ENCODE measurements around the gene ZIM2. TPM values are rescaled to one million over a fixed set of nuclear protein-coding genes. Genes with fewer than 3 reads are reported as not detected.

Gene ZIM2
- total RNA-seq, 1 donor from 2014 or later, result not detected

GRCh38 chr19:56884441-56884840, 43.9 kb upstream of the ZIM2 start:
- no peak overlapping the region for H3K4me2 ChIP-seq (ENCODE audit: low read length)
- H3K79me2 ChIP-seq (ENCODE audit: insufficient read depth, low read length), result no peaks in the 10 kb centered on the region
- TF ChIP-seq EZH2 (IDR thresholded peaks at IDR 0.05; ENCODE audit: insufficient read depth, low read length), result no peak
- TF ChIP-seq, protein P1, sequence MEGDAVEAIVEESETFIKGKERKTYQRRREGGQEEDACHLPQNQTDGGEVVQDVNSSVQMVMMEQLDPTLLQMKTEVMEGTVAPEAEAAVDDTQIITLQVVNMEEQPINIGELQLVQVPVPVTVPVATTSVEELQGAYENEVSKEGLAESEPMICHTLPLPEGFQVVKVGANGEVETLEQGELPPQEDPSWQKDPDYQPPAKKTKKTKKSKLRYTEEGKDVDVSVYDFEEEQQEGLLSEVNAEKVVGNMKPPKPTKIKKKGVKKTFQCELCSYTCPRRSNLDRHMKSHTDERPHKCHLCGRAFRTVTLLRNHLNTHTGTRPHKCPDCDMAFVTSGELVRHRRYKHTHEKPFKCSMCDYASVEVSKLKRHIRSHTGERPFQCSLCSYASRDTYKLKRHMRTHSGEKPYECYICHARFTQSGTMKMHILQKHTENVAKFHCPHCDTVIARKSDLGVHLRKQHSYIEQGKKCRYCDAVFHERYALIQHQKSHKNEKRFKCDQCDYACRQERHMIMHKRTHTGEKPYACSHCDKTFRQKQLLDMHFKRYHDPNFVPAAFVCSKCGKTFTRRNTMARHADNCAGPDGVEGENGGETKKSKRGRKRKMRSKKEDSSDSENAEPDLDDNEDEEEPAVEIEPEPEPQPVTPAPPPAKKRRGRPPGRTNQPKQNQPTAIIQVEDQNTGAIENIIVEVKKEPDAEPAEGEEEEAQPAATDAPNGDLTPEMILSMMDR (IDR thresholded peaks at IDR 0.05; ENCODE audit: insufficient read depth, low read depth, low read length), result no peak
- peaks cover 4% of the 10 kb centered on the region for H3K9me3 ChIP-seq (ENCODE audit: insufficient read depth, low read depth, low read length)
- H2AFZ ChIP-seq (ENCODE audit: low read depth, low read length), result no peak overlapping the region
- H3K9ac ChIP-seq (ENCODE audit: low read length), result no peak overlapping the region
- H4K20me1 ChIP-seq (ENCODE audit: insufficient read depth, low read length), result no peaks in the 10 kb centered on the region
- no peak for DNase-seq (ENCODE audit: low read depth)
- no peaks in the 10 kb centered on the region for H3K27me3 ChIP-seq (ENCODE audit: insufficient read depth, low read length)
- H3K27me3 Mint-ChIP-seq (ENCODE audit: low read depth, unreplicated experiment), result no peaks in the 10 kb centered on the region
- no peaks in the 10 kb centered on the region for H3K36me3 ChIP-seq (ENCODE audit: insufficient read depth, low read length)
- no peaks in the 10 kb centered on the region for H3K36me3 Mint-ChIP-seq (ENCODE audit: low read depth, unreplicated experiment)
- no peaks in the 10 kb centered on the region for H3K4me1 Mint-ChIP-seq (ENCODE audit: low read depth, unreplicated experiment)
- no peak overlapping the region for H3K4me3 ChIP-seq (ENCODE audit: insufficient read depth, low read depth, low read length)
- peaks cover 19% of the 10 kb centered on the region for H3K9me3 Mint-ChIP-seq (ENCODE audit: unreplicated experiment)
- FAIRE-seq, result no peak
- no peaks in the 10 kb centered on the region for H3K4me1 ChIP-seq (ENCODE audit: insufficient read depth, low read length)
- H3K4me3 Mint-ChIP-seq (ENCODE audit: unreplicated experiment), result no peak overlapping the region
- H3K27ac ChIP-seq (ENCODE audit: low read depth, low read length), result no peak overlapping the region
- no peak overlapping the region for H3K27ac Mint-ChIP-seq (ENCODE audit: unreplicated experiment)

GRCh38 chr19:56880592-56881190, 40.2 kb upstream of the ZIM2 start:
- Histone ChIP-seq H2AFZ (ENCODE audit: low read depth, low read length) (no peak overlapping the region), H3K79me2 (ENCODE audit: insufficient read depth, low read length) (no peaks in the 10 kb centered on the region), H3K9me3 (ENCODE audit: insufficient read depth, low read depth, low read length) (peaks cover 8% of the 10 kb centered on the region), H3K36me3 (ENCODE audit: insufficient read depth, low read length) (no peaks in the 10 kb centered on the region), H3K27ac (ENCODE audit: low read depth, low read length) (no peak overlapping the region), H4K20me1 (ENCODE audit: insufficient read depth, low read length) (no peaks in the 10 kb centered on the region), H3K4me2 (ENCODE audit: low read length) (no peak overlapping the region), H3K4me3 (ENCODE audit: insufficient read depth, low read depth, low read length) (no peak overlapping the region), H3K27me3 (ENCODE audit: insufficient read depth, low read length) (no peaks in the 10 kb centered on the region), H3K4me1 (ENCODE audit: insufficient read depth, low read length) (no peaks in the 10 kb centered on the region), H3K9ac (ENCODE audit: low read length) (no peak overlapping the region)
- Mint-ChIP-seq H3K27ac (ENCODE audit: unreplicated experiment) (no peak overlapping the region), H3K4me3 (ENCODE audit: unreplicated experiment) (no peak overlapping the region), H3K9me3 (ENCODE audit: unreplicated experiment) (peaks cover 12% of the 10 kb centered on the region), H3K4me1 (ENCODE audit: low read depth, unreplicated experiment) (no peaks in the 10 kb centered on the region), H3K27me3 (ENCODE audit: low read depth, unreplicated experiment) (no peaks in the 10 kb centered on the region), H3K36me3 (ENCODE audit: low read depth, unreplicated experiment) (no peaks in the 10 kb centered on the region)
- DNase-seq (ENCODE audit: low read depth) (no peak), FAIRE-seq (no peak)
- TF ChIP-seq, protein P1 (IDR thresholded peaks at IDR 0.05; ENCODE audit: insufficient read depth, low read depth, low read length), result no peak
- TF ChIP-seq EZH2 (IDR thresholded peaks at IDR 0.05; ENCODE audit: insufficient read depth, low read length), result no peak

- Histone ChIP-seq H3K36me3 (ENCODE audit: insufficient read depth, low read length) (no peaks in the 10 kb centered on the region), H3K9ac (ENCODE audit: low read length) (no peak overlapping the region), H2AFZ (ENCODE audit: low read depth, low read length) (no peak overlapping the region), H3K9me3 (ENCODE audit: insufficient read depth, low read depth, low read length) (peaks cover 13% of the 10 kb centered on the region), H3K27ac (ENCODE audit: low read depth, low read length) (no peak overlapping the region), H3K4me1 (ENCODE audit: insufficient read depth, low read length) (no peaks in the 10 kb centered on the region), H4K20me1 (ENCODE audit: insufficient read depth, low read length) (no peaks in the 10 kb centered on the region), H3K79me2 (ENCODE audit: insufficient read depth, low read length) (no peaks in the 10 kb centered on the region), H3K4me2 (ENCODE audit: low read length) (no peak overlapping the region), H3K4me3 (ENCODE audit: insufficient read depth, low read depth, low read length) (no peak overlapping the region), H3K27me3 (ENCODE audit: insufficient read depth, low read length) (no peaks in the 10 kb centered on the region)
- DNase-seq (ENCODE audit: low read depth), result no peak
- Mint-ChIP-seq H3K4me1 (ENCODE audit: low read depth, unreplicated experiment) (no peaks in the 10 kb centered on the region), H3K27ac (ENCODE audit: unreplicated experiment) (no peak overlapping the region), H3K27me3 (ENCODE audit: low read depth, unreplicated experiment) (no peaks in the 10 kb centered on the region), H3K4me3 (ENCODE audit: unreplicated experiment) (no peak overlapping the region), H3K9me3 (ENCODE audit: unreplicated experiment) (peaks cover 23% of the 10 kb centered on the region), H3K36me3 (ENCODE audit: low read depth, unreplicated experiment) (no peaks in the 10 kb centered on the region)
- no peak for FAIRE-seq
- TF ChIP-seq, protein P1 (IDR thresholded peaks at IDR 0.05; ENCODE audit: insufficient read depth, low read depth, low read length), result no peak
- no peak for TF ChIP-seq EZH2 (IDR thresholded peaks at IDR 0.05; ENCODE audit: insufficient read depth, low read length)
Measured at GRCh38 chr19:56877069-56877715, 36.7 kb upstream of the ZIM2 start.

Data from astrocyte (in vitro differentiated cells and primary cell).